T-cell (primary cell): ENCODE data around the gene ABTB2. TPM values are rescaled to one million over a fixed set of nuclear protein-coding genes. Genes with fewer than 3 reads are reported as not detected.

Source experiments
- ATAC-seq, 4 experiments: fragments of 200-7000 bp in 3 of 4; fragments of 150-1000 bp in 1 of 4; cut with Tn5 transposase; replicated peaks in 1 of 4; 1 replicate in 3 of 4; 2 replicates in 1 of 4; pipeline ENCODE4 v1.10.0; 2021; ENCODE audit warnings: moderate library complexity in 3 of 4, mild to moderate bottlenecking in 2 of 4, moderate number of reproducible peaks in 1 of 4
- CTCF ChIA-PET, 2 donors: fragments of 300-600 bp; sonication (Branson Sonifier 250); formaldehyde crosslinking; loops; one replicate each; lab custom pipeline; 2022; ENCODE audit warnings: antibody characterized with exemption in 2 of 2; lab: Charles Lee
- POLR2A ChIA-PET, 2 donors: fragments of 300-600 bp; sonication (Branson Sonifier 250); formaldehyde crosslinking; loops; one replicate each; lab custom pipeline; 2022; ENCODE audit warnings: antibody characterized with exemption in 2 of 2; lab: Charles Lee
- DNase-seq, 35 experiments: peaks; one replicate each; pipeline versions ENCODE4 v3.0.0 to v3.0.0-alpha.2; 2013 to 2023
- H3K27ac ChIP-seq: one replicate; pipeline ENCODE4 v1.5.1; 2013; ENCODE audit warnings: low read length
- H3K27me3 ChIP-seq, 2 experiments: replicated peaks in 1 of 2; 1 replicate in 1 of 2; 2 replicates in 1 of 2; pipeline versions ENCODE4 v1.6.1 to v1.7.0; 2013; ENCODE audit warnings: low read length in 1 of 2, mixed read lengths in 1 of 2; ENCODE audit not compliant: control insufficient read depth in 2 of 2, insufficient read depth in 2 of 2; ENCODE audit errors: extremely low read depth in 1 of 2
- H3K36me3 ChIP-seq, 2 donors: 1 replicate in 1 of 2; 2 replicates in 1 of 2; pipeline versions ENCODE4 v1.6.1 to v1.7.0; 2013; ENCODE audit warnings: low read length in 1 of 2; ENCODE audit not compliant: control insufficient read depth in 2 of 2, insufficient read depth in 1 of 2; ENCODE audit errors: extremely low read depth in 1 of 2
- H3K4me1 ChIP-seq, 2 experiments: 1 replicate in 1 of 2; 2 replicates in 1 of 2; pipeline versions ENCODE4 v1.6.1 to v1.7.0; 2013; ENCODE audit warnings: low read length in 2 of 2, mixed read lengths in 1 of 2; ENCODE audit not compliant: insufficient read depth in 2 of 2, control insufficient read depth in 1 of 2; ENCODE audit errors: extremely low read depth in 1 of 2
- H3K4me3 ChIP-seq, 2 donors: 1 replicate in 1 of 2; 2 replicates in 1 of 2; pipeline versions ENCODE4 v1.5.1 to v1.7.0; 2013; ENCODE audit warnings: mild to moderate bottlenecking in 2 of 2, low read length in 1 of 2, moderate library complexity in 1 of 2; ENCODE audit not compliant: control insufficient read depth in 1 of 2; ENCODE audit errors: extremely low read depth in 1 of 2
- H3K9me3 ChIP-seq: 2 replicates; pipeline ENCODE4 v1.7.0; 2013
- H3K27ac Mint-ChIP-seq, 2 donors: one replicate each; pipeline ENCODE4 v1.8.0; 2020 to 2021; ENCODE audit warnings: mild to moderate bottlenecking in 2 of 2, mixed read lengths in 2 of 2
- H3K27me3 Mint-ChIP-seq, 2 donors: one replicate each; pipeline ENCODE4 v1.8.0; 2021 to 2022; ENCODE audit warnings: mixed read lengths in 2 of 2
- H3K36me3 Mint-ChIP-seq: one replicate; pipeline ENCODE4 v1.8.0; 2021; ENCODE audit warnings: mixed read lengths
- H3K4me1 Mint-ChIP-seq, 3 donors: one replicate each; pipeline ENCODE4 v1.8.0; 2020 to 2022; ENCODE audit warnings: mixed read lengths in 3 of 3, mild to moderate bottlenecking in 1 of 3
- H3K4me3 Mint-ChIP-seq, 3 donors: one replicate each; pipeline ENCODE4 v1.8.0; 2020 to 2022; ENCODE audit warnings: mild to moderate bottlenecking in 3 of 3, mixed read lengths in 3 of 3, moderate library complexity in 3 of 3
- H3K9me3 Mint-ChIP-seq, 3 donors: one replicate each; pipeline ENCODE4 v1.8.0; 2020 to 2022; ENCODE audit warnings: mixed read lengths in 3 of 3
- WGBS: methylation state at CpG from one replicate; pipeline ENCODE4 v1.1.5; 2013; ENCODE audit warnings: missing lambda C conversion rate; ENCODE audit not compliant: insufficient coverage; 5-methylcytosine and 5-hydroxymethylcytosine counted together
- total RNA-seq, 35 experiments: library from RNA in 6 of 35; stranded (reverse) in 6 of 35; fragments of 120-200 nt in 1 of 35; gene quantifications; one replicate each; pipeline versions ENCODE4 v1.2.1 to v1.2.4 and lab custom pipeline; 2013 to 2026

The ABTB2 gene
- total RNA-seq, 5 donors from 2014 or later (not counting 1 experiment from before 2014, with no cell fraction given) = 0.50 to 0.93 (median 0.82) TPM

GRCh38 chr11:34238533-34238932, 119.3 kb downstream of the ABTB2 start:
- Histone ChIP-seq H3K27ac (no peak overlapping the region), H3K4me1 (peaks cover 5 to 17% of the 10 kb centered on the region in 2 experiments), H3K4me3 (no peak overlapping the region), H3K27me3 (peaks cover 0 to 10% of the 10 kb centered on the region in 2 experiments), H3K36me3 (no peaks in the 10 kb centered on the region), H3K9me3 (no peaks in the 10 kb centered on the region)
- H3K27ac Mint-ChIP-seq = no peak overlapping the region
- peaks cover 16 to 23% (median 23%) of the 10 kb centered on the region in 3 donors for H3K4me1 Mint-ChIP-seq
- H3K4me3 Mint-ChIP-seq = no peak overlapping the region
- CTCF ChIA-PET = no interaction called here
- ATAC-seq = no peak
- H3K9me3 Mint-ChIP-seq = no peaks in the 10 kb centered on the region
- DNase-seq = no peak
- POLR2A ChIA-PET = interaction anchor here in 1 of 2 donors (0.6 kb wide), 1 partner anchor 65 kb away, joined by 6 read pairs; no protein-coding TSS in a partner anchor
- 96% methylated on average over 6 of the region's 11 CpGs for WGBS
- peaks cover 0 to 4% of the 10 kb centered on the region in 2 donors for H3K27me3 Mint-ChIP-seq
- H3K36me3 Mint-ChIP-seq = no peaks in the 10 kb centered on the region

GRCh38 chr11:34236572-34236971, 121.2 kb downstream of the ABTB2 start:
- DNase-seq (no peak), ATAC-seq (no peak)
- Mint-ChIP-seq H3K4me1 (peaks cover 16 to 28% (median 23%) of the 10 kb centered on the region in 3 donors), H3K36me3 (no peaks in the 10 kb centered on the region), H3K9me3 (no peaks in the 10 kb centered on the region), H3K4me3 (no peak overlapping the region), H3K27ac (no peak overlapping the region), H3K27me3 (peaks cover 0 to 4% of the 10 kb centered on the region in 2 donors)
- no peaks in the 10 kb centered on the region for H3K9me3 ChIP-seq
- POLR2A ChIA-PET = no interaction called here
- no peaks in the 10 kb centered on the region for H3K36me3 ChIP-seq
- no peak overlapping the region for H3K4me3 ChIP-seq
- no CpG with 5 or more reads among the region's 9 CpGs for WGBS
- peaks cover 5 to 17% of the 10 kb centered on the region in 2 experiments for H3K4me1 ChIP-seq
- peaks cover 0 to 10% of the 10 kb centered on the region in 2 experiments for H3K27me3 ChIP-seq
- CTCF ChIA-PET = no interaction called here
- H3K27ac ChIP-seq = no peak overlapping the region

- H3K4me3 ChIP-seq = no peak overlapping the region
- Mint-ChIP-seq H3K27ac (peak overlapping the region in 1 of 2 donors; percentile 25), H3K4me3 (no peak overlapping the region), H3K4me1 (peaks cover 16 to 29% (median 23%) of the 10 kb centered on the region in 3 donors), H3K27me3 (peaks cover 0 to 4% of the 10 kb centered on the region in 2 donors), H3K36me3 (no peaks in the 10 kb centered on the region), H3K9me3 (no peaks in the 10 kb centered on the region)
- CTCF ChIA-PET = no interaction called here
- no peaks in the 10 kb centered on the region for H3K9me3 ChIP-seq
- no peak for DNase-seq
- H3K27me3 ChIP-seq = peaks cover 0 to 12% of the 10 kb centered on the region in 2 experiments
- POLR2A ChIA-PET = no interaction called here
- no peaks in the 10 kb centered on the region for H3K36me3 ChIP-seq
- H3K4me1 ChIP-seq = peaks cover 5 to 17% of the 10 kb centered on the region in 2 experiments
- no peak for ATAC-seq
- H3K27ac ChIP-seq = no peak overlapping the region
- 82% methylated on average over 7 of the region's 7 CpGs for WGBS
These were observed 122.2 kb downstream of the ABTB2 start for GRCh38 chr11:34235591-34236071.

- no peak for DNase-seq
- no peaks in the 10 kb centered on the region for H3K36me3 ChIP-seq
- 50% methylated on average over 1 of the region's 4 CpGs for WGBS
- H3K27ac ChIP-seq = no peak overlapping the region
- ChIA-PET CTCF (no interaction called here), POLR2A (no interaction called here)
- H3K4me1 ChIP-seq = peaks cover 5 to 17% of the 10 kb centered on the region in 2 experiments
- Mint-ChIP-seq H3K27ac (peak overlapping the region in 1 of 2 donors; percentile 36), H3K27me3 (peaks cover 0 to 4% of the 10 kb centered on the region in 2 donors), H3K9me3 (no peaks in the 10 kb centered on the region), H3K36me3 (no peaks in the 10 kb centered on the region), H3K4me1 (peaks cover 16 to 29% (median 23%) of the 10 kb centered on the region in 3 donors), H3K4me3 (no peak overlapping the region)
- H3K4me3 ChIP-seq = no peak overlapping the region
- no peaks in the 10 kb centered on the region for H3K9me3 ChIP-seq
- H3K27me3 ChIP-seq = peaks cover 0 to 12% of the 10 kb centered on the region in 2 experiments
- peak in 1 of 4 experiments; percentile 28 for ATAC-seq
These were observed 122.6 kb downstream of the ABTB2 start for GRCh38 chr11:34235189-34235588.

- Mint-ChIP-seq H3K4me1 (peaks cover 16 to 29% (median 23%) of the 10 kb centered on the region in 3 donors), H3K36me3 (no peaks in the 10 kb centered on the region), H3K27ac (peak overlapping the region; percentile 43 to 69), H3K9me3 (no peaks in the 10 kb centered on the region), H3K27me3 (peaks cover 0 to 4% of the 10 kb centered on the region in 2 donors), H3K4me3 (peak overlapping the region in 1 of 3 donors; percentile 40)
- Histone ChIP-seq H3K27ac (no peak overlapping the region), H3K27me3 (peaks cover 0 to 12% of the 10 kb centered on the region in 2 experiments), H3K4me1 (peaks cover 5 to 17% of the 10 kb centered on the region in 2 experiments), H3K36me3 (no peaks in the 10 kb centered on the region), H3K9me3 (no peaks in the 10 kb centered on the region), H3K4me3 (no peak overlapping the region)
- DNase-seq (peak; percentile 5 to 86 (median 69)), ATAC-seq (peak; percentile 96 to 98 (median 98))
- CTCF ChIA-PET = interaction anchor here in 1 of 2 donors (0.6 to 1.7 kb wide), 3 partner anchors 14 to 451 kb away, joined by 3 to 7 read pairs (median 5); no protein-coding TSS in a partner anchor
- WGBS = 86% methylated on average over 4 of the region's 9 CpGs
- POLR2A ChIA-PET = no interaction called here
These were observed 123.6 kb downstream of the ABTB2 start for GRCh38 chr11:34234086-34234740.

- CTCF ChIA-PET = interaction anchor here (0.7 to 1.7 kb wide), 2 partner anchors 15 to 1407 kb away, joined by 6 to 7 read pairs; no protein-coding TSS in a partner anchor
- Histone ChIP-seq H3K9me3 (no peaks in the 10 kb centered on the region), H3K36me3 (no peaks in the 10 kb centered on the region), H3K4me1 (peaks cover 5 to 17% of the 10 kb centered on the region in 2 experiments), H3K27ac (no peak overlapping the region), H3K4me3 (no peak overlapping the region), H3K27me3 (peaks cover 0 to 12% of the 10 kb centered on the region in 2 experiments)
- Mint-ChIP-seq H3K9me3 (no peaks in the 10 kb centered on the region), H3K36me3 (no peaks in the 10 kb centered on the region), H3K27ac (no peak overlapping the region), H3K4me3 (no peak overlapping the region), H3K4me1 (peaks cover 16 to 29% (median 23%) of the 10 kb centered on the region in 3 donors), H3K27me3 (peaks cover 0 to 4% of the 10 kb centered on the region in 2 donors)
- no peak for DNase-seq
- 100% methylated on average over 2 of the region's 2 CpGs for WGBS
- ATAC-seq = no peak
- POLR2A ChIA-PET = interaction anchor here in 1 of 2 donors (0.6 kb wide), 1 partner anchor 30 kb away, joined by 3 read pairs; no protein-coding TSS in a partner anchor
These were observed 124.6 kb downstream of the ABTB2 start for GRCh38 chr11:34233215-34233614.
